Fibroblast of mammary gland (primary cell): ENCODE results near the gene HERPUD2.

Experiments used
- DNase-seq: peaks from one replicate; pipeline ENCODE4 v3.0.0-alpha.2; 2010; ENCODE audit warnings: low read depth
- H3K4me3 ChIP-seq: 2 replicates; pipeline ENCODE4 v1.5.1; 2011; ENCODE audit warnings: low read depth, mild to moderate bottlenecking, low read length, moderate library complexity; ENCODE audit not compliant: control insufficient read depth
- TF ChIP-seq, protein P1 (sequence below): conservative IDR thresholded peaks from 2 replicates; pipeline ENCODE4 v1.5.1; 2011; ENCODE audit warnings: low read depth, low read length, inconsistent platforms; ENCODE audit not compliant: control insufficient read depth, insufficient read depth

The HERPUD2 gene

DNA sequence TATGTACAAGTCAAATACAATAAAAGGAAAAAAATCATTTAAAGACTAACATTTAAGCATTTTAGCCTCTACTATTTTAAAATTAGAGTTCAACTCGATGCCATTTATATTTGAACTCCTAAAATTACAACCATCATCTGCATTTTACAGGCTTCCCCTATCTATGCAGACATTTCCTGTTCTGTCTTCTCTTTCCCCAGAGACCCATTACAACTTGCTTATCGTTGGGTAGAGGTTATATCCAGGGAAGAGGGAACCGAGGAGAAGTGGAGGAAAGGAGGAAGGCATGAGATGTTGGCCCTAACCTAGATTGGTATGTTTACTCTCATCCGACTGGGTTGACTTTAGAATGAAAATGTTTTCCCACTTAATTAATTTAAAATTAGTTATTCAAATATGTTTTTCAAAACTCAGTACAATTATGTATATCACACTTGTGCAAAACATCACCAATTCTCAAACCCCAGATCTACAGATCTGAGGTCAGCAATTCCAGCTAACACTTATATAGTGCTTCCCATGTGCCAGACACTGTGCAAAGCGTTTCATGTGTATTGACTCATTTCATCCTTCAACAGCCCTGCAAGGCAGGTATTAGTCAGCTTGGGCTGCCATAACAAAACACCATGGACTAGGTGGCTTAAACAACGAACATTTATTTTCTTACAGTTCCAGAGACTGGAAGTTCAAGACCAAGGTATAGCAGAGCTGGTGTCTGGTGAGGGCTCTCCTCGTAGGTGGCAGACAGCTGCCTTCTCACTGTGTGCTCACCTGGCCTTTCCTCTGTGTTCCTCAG is 27.3 kb upstream of the HERPUD2 start:
- no peak for DNase-seq
- TF ChIP-seq, protein P1, sequence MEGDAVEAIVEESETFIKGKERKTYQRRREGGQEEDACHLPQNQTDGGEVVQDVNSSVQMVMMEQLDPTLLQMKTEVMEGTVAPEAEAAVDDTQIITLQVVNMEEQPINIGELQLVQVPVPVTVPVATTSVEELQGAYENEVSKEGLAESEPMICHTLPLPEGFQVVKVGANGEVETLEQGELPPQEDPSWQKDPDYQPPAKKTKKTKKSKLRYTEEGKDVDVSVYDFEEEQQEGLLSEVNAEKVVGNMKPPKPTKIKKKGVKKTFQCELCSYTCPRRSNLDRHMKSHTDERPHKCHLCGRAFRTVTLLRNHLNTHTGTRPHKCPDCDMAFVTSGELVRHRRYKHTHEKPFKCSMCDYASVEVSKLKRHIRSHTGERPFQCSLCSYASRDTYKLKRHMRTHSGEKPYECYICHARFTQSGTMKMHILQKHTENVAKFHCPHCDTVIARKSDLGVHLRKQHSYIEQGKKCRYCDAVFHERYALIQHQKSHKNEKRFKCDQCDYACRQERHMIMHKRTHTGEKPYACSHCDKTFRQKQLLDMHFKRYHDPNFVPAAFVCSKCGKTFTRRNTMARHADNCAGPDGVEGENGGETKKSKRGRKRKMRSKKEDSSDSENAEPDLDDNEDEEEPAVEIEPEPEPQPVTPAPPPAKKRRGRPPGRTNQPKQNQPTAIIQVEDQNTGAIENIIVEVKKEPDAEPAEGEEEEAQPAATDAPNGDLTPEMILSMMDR: no peak

DNA sequence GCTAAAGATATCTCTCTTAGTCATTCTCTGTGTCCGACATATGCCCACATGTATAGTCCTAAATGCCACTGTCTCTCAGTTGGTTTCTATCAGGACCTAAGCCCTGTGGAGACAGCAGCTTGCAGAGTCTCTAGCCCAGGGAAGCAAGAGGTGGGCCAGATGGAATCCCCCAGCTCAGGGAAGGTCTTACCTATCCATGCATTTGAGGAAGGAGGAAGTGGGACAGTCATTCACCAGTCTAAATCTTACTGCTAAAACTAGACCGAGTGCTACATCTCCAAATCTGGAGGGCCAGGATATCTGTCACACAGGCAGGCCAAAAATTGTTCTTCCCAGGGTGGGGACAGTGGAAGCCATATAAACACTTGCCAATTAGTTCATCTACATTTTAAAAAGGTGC is 26.4 kb upstream of the HERPUD2 start:
- DNase-seq: no peak
- TF ChIP-seq, protein P1: no peak
- H3K4me3 ChIP-seq: no peak overlapping the region

More for the DNA sequence above, 27.3 kb upstream of the HERPUD2 start:
- no peak overlapping the region for H3K4me3 ChIP-seq

DNA sequence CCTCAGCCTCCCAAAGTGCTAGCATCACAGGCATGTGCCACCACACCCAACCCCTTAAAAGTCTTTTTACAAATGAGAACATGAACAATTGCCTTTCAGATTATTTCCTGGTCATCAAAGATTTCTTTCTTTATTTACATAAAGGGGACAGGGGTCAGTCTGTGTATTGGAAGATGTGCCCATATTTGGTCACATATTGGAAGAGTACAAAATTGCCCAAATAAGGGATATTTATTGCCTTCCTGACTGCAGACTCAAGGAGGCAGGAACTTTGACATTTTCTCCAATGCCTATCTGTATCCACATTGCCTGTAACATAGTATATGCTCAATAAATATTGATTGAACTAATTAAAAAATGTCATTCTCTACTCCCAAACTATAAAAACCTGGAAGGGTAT is 25.9 kb upstream of the HERPUD2 start:
- no peak overlapping the region for H3K4me3 ChIP-seq
- no peak for DNase-seq
- TF ChIP-seq, protein P1: no peak

DNA sequence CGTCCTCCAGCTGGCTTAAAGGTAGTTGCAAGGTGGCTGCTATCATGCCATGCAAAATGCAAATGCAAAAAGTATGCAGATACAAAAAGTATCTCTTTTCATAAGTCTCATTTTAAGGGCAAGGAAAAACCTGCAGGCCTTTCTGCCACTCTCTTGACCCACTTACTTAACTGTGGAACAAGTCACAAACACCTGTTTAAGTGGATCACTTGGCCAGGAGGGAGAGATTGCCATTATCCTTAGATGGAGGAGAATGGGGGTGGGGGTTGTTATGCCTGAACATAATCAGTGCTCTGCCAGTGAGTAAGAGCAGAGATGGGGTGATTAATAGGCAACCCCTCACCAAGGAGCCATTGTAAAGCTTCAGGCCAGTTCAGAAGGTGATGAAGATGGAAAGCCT is 25.1 kb upstream of the HERPUD2 start:
- no peak for DNase-seq

DNA sequence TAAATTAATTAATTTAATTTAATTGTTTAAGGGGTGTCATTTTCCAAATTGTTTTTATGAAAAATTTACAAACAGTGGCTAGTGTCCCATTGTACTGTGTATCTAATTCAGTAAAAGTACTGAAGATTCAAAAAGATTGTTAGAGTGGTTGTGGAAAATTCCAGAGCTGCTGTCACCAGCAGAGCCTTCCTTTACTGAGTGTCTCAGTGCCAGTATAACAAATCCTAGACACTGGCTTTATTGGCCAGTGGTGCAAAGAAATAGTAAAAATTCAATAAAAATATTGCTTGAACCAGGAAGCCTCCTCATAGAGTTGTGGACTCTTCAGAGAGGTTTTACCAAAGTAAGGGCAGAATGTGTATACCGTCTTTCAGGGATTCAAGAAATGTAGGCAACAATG is 23.1 kb upstream of the HERPUD2 start:
- no peak for DNase-seq
- H3K4me3 ChIP-seq: no peak overlapping the region
- TF ChIP-seq, protein P1: no peak

More for the DNA sequence above, 25.1 kb upstream of the HERPUD2 start:
- TF ChIP-seq, protein P1: no peak
- H3K4me3 ChIP-seq: no peak overlapping the region

DNA sequence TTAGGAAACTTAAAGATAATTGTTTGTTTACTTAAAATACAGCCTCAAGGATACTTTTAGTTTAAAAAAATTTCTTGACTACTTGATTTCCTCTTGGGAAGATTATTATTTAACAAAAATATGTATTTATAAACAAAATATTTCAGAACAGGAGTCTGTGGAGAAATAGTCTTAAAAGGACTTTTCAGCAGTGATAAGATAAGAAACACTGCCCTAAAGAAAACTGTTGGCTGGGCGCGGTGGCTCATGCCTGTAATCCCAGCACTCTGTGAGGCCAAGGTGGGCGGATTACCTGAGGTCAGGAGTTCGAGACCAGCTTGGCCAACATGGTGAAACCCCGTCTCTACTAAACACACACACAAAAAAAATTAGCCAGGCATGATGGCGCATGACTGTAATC is 22.6 kb upstream of the HERPUD2 start:
- no peak overlapping the region for H3K4me3 ChIP-seq
- TF ChIP-seq, protein P1: no peak

More for the DNA sequence above, 22.6 kb upstream of the HERPUD2 start:
- DNase-seq: no peak
